Liver (tissue), 9 donors: Measurements from ENCODE around the gene ZNF292. TPM values are rescaled to one million over a fixed set of nuclear protein-coding genes. Genes with fewer than 3 reads are reported as not detected.

ENCODE experiments used
- DNase-seq: peaks from one replicate; pipeline ENCODE4 v3.0.0-alpha.2; 2017; ENCODE audit warnings: low spot score
- H3K27ac ChIP-seq, 2 donors: one replicate each; pipeline ENCODE4 v1.7.0; 2013; ENCODE audit warnings: inconsistent platforms in 2 of 2, low read length in 2 of 2, control low read depth in 1 of 2, low read depth in 1 of 2, mild to moderate bottlenecking in 1 of 2
- H3K27me3 ChIP-seq, 4 donors: one replicate each; pipeline versions ENCODE4 v1.6.1 to v1.7.0; 2013; ENCODE audit warnings: low read length in 3 of 4, inconsistent platforms in 1 of 4, mild to moderate bottlenecking in 1 of 4, moderate library complexity in 1 of 4; ENCODE audit not compliant: control insufficient read depth in 4 of 4, insufficient read depth in 4 of 4
- H3K36me3 ChIP-seq, 4 donors: one replicate each; pipeline versions ENCODE4 v1.6.1 to v1.7.0; 2013; ENCODE audit warnings: low read length in 3 of 4, mild to moderate bottlenecking in 3 of 4, low read depth in 1 of 4, moderate library complexity in 1 of 4; ENCODE audit not compliant: control insufficient read depth in 4 of 4, insufficient read depth in 3 of 4
- H3K4me1 ChIP-seq, 4 donors: one replicate each; pipeline versions ENCODE4 v1.6.1 to v1.7.0; 2013; ENCODE audit warnings: low read length in 3 of 4, mild to moderate bottlenecking in 3 of 4, moderate library complexity in 1 of 4; ENCODE audit not compliant: control insufficient read depth in 4 of 4, insufficient read depth in 4 of 4
- H3K4me3 ChIP-seq, 3 donors: one replicate each; pipeline versions ENCODE4 v1.6.1 to v1.7.0; 2013; ENCODE audit warnings: low read length in 3 of 3, control low read depth in 1 of 3, low read depth in 1 of 3, mild to moderate bottlenecking in 1 of 3
- H3K9ac ChIP-seq, 2 donors: one replicate each; pipeline ENCODE4 v1.7.0; 2013; ENCODE audit warnings: low read length in 2 of 2, mild to moderate bottlenecking in 2 of 2, moderate library complexity in 2 of 2, control low read depth in 1 of 2, low read depth in 1 of 2
- H3K9me3 ChIP-seq, 4 donors: one replicate each; pipeline versions ENCODE4 v1.6.1 to v1.7.0; 2013; ENCODE audit warnings: low read length in 3 of 4; ENCODE audit not compliant: control insufficient read depth in 4 of 4
- EGR1 ChIP-seq, 2 donors: IDR thresholded peaks; 2 replicates each; pipeline ENCODE4 v1.6.1; 2016 to 2018; ENCODE audit warnings: antibody characterized with exemption in 2 of 2, low read depth in 2 of 2
- FOXA1 ChIP-seq: IDR thresholded peaks from 2 replicates; pipeline ENCODE4 v1.6.1; 2016; ENCODE audit warnings: antibody characterized with exemption
- GABPA ChIP-seq, 2 donors: IDR thresholded peaks in 1 of 2; conservative IDR thresholded peaks in 1 of 2; 2 replicates each; pipeline ENCODE4 v1.6.1; 2016; ENCODE audit warnings: antibody characterized with exemption in 2 of 2, mild to moderate bottlenecking in 1 of 2, moderate library complexity in 1 of 2
- HNF4A ChIP-seq, 2 donors: conservative IDR thresholded peaks; 2 replicates each; pipeline ENCODE4 v1.6.1; 2016; ENCODE audit warnings: antibody characterized with exemption in 2 of 2, mild to moderate bottlenecking in 2 of 2
- JUND ChIP-seq, 2 donors: IDR thresholded peaks; 2 replicates each; pipeline ENCODE4 v1.6.1; 2016; ENCODE audit warnings: antibody characterized with exemption in 2 of 2
- RAD21 ChIP-seq, 2 donors: IDR thresholded peaks; 2 replicates each; pipeline ENCODE4 v1.6.1; 2016; ENCODE audit warnings: antibody characterized with exemption in 2 of 2, mild to moderate bottlenecking in 2 of 2
- RXRA ChIP-seq, 2 donors: IDR thresholded peaks; 2 replicates each; pipeline ENCODE4 v1.6.1; 2017 to 2018; ENCODE audit warnings: antibody characterized with exemption in 2 of 2, mild to moderate bottlenecking in 1 of 2
- SP1 ChIP-seq: IDR thresholded peaks from 2 replicates; pipeline ENCODE4 v1.6.1; 2018; ENCODE audit warnings: antibody characterized with exemption, mild to moderate bottlenecking
- TAF1 ChIP-seq: conservative IDR thresholded peaks from 2 replicates; pipeline ENCODE4 v1.6.1; 2016; ENCODE audit warnings: antibody characterized with exemption, mild to moderate bottlenecking
- YY1 ChIP-seq: IDR thresholded peaks from 2 replicates; pipeline ENCODE4 v1.6.1; 2016; ENCODE audit warnings: antibody characterized with exemption, mild to moderate bottlenecking
- WGBS: extraction: QIAGEN DNeasy Blood & Tissue Kit; methylation state at CpG from one replicate; pipeline ENCODE4 v1.1.7; 2013; 5-methylcytosine and 5-hydroxymethylcytosine counted together
- polyA plus RNA-seq, 2 donors: library from polyadenylated mRNA; stranded (reverse) in 1 of 2; unstranded in 1 of 2; fragments of 200-250 nt in 1 of 2; fragments of >200 nt in 1 of 2; fragmentation: Nextera tagmentation in 1 of 2; extraction: Ambion mirVana in 1 of 2; gene quantifications; one replicate each; pipeline versions ENCODE4 v1.2.1 to v1.2.3, GENCODE V29; 2013 to 2015
- total RNA-seq, 2 donors: library from RNA; depleted of rRNA; stranded (reverse); fragments of >200 nt; gene quantifications; one replicate each; pipeline ENCODE4 v1.2.3, GENCODE V29; 2014
- TF ChIP-seq, protein P1 (sequence below): IDR thresholded peaks from 2 replicates; pipeline ENCODE4 v1.6.1; 2016; ENCODE audit warnings: antibody characterized with exemption
- TF ChIP-seq, protein P2 (sequence below): fragments of 150-350 bp; IDR thresholded peaks from 2 replicates; pipeline ENCODE4 v1.5.1; 2017; ENCODE audit warnings: improper control_type of control experiment, low read depth, low read length; ENCODE audit not compliant: missing input control
- TF ChIP-seq, protein P3 (sequence below): IDR thresholded peaks from 2 replicates; pipeline ENCODE4 v1.6.1; 2016; ENCODE audit warnings: antibody characterized with exemption, mild to moderate bottlenecking
- TF ChIP-seq, protein P4 (sequence below): IDR thresholded peaks from 2 replicates; pipeline ENCODE4 v1.6.1; 2016; ENCODE audit warnings: antibody characterized with exemption
- donor health status: healthy.
- donor health status: healthy.
- donor health status: healthy.
- donor health status: healthy.
- donor health status: healthy.

ZNF292 gene
- total and polyA plus RNA-seq, 4 donors: 2.7 to 16.4 (median 12.5) TPM

- Histone ChIP-seq H3K9me3 (no peaks in the 10 kb centered on the region), H3K4me3 (no peak overlapping the region), H3K36me3 (peaks cover 8 to 33% (median 19%) of the 10 kb centered on the region in 4 donors), H3K27ac (no peak overlapping the region), H3K27me3 (no peaks in the 10 kb centered on the region), H3K9ac (no peak overlapping the region), H3K4me1 (no peaks in the 10 kb centered on the region)
- WGBS: 90% methylated on average over 1 of the region's 1 CpG
- no peak for DNase-seq
- TF ChIP-seq GABPA (IDR thresholded peaks at IDR 0.05 in 1 of 2, conservative IDR thresholded peaks at IDR 0.05 in 1 of 2) (no peak), TAF1 (no peak), FOXA1 (no peak), EGR1 (IDR thresholded peaks at IDR 0.05; ENCODE audit: low read depth in 2 of 2) (no peak), JUND (IDR thresholded peaks at IDR 0.05) (no peak), YY1 (no peak)
- TF ChIP-seq, protein P1, sequence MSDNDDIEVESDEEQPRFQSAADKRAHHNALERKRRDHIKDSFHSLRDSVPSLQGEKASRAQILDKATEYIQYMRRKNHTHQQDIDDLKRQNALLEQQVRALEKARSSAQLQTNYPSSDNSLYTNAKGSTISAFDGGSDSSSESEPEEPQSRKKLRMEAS: no peak
- TF ChIP-seq, protein P2, sequence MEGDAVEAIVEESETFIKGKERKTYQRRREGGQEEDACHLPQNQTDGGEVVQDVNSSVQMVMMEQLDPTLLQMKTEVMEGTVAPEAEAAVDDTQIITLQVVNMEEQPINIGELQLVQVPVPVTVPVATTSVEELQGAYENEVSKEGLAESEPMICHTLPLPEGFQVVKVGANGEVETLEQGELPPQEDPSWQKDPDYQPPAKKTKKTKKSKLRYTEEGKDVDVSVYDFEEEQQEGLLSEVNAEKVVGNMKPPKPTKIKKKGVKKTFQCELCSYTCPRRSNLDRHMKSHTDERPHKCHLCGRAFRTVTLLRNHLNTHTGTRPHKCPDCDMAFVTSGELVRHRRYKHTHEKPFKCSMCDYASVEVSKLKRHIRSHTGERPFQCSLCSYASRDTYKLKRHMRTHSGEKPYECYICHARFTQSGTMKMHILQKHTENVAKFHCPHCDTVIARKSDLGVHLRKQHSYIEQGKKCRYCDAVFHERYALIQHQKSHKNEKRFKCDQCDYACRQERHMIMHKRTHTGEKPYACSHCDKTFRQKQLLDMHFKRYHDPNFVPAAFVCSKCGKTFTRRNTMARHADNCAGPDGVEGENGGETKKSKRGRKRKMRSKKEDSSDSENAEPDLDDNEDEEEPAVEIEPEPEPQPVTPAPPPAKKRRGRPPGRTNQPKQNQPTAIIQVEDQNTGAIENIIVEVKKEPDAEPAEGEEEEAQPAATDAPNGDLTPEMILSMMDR: no peak
- TF ChIP-seq, protein P3, sequence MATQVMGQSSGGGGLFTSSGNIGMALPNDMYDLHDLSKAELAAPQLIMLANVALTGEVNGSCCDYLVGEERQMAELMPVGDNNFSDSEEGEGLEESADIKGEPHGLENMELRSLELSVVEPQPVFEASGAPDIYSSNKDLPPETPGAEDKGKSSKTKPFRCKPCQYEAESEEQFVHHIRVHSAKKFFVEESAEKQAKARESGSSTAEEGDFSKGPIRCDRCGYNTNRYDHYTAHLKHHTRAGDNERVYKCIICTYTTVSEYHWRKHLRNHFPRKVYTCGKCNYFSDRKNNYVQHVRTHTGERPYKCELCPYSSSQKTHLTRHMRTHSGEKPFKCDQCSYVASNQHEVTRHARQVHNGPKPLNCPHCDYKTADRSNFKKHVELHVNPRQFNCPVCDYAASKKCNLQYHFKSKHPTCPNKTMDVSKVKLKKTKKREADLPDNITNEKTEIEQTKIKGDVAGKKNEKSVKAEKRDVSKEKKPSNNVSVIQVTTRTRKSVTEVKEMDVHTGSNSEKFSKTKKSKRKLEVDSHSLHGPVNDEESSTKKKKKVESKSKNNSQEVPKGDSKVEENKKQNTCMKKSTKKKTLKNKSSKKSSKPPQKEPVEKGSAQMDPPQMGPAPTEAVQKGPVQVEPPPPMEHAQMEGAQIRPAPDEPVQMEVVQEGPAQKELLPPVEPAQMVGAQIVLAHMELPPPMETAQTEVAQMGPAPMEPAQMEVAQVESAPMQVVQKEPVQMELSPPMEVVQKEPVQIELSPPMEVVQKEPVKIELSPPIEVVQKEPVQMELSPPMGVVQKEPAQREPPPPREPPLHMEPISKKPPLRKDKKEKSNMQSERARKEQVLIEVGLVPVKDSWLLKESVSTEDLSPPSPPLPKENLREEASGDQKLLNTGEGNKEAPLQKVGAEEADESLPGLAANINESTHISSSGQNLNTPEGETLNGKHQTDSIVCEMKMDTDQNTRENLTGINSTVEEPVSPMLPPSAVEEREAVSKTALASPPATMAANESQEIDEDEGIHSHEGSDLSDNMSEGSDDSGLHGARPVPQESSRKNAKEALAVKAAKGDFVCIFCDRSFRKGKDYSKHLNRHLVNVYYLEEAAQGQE: no peak
Measured at GRCh38 chr6:87251225-87251624, 95.9 kb downstream of the ZNF292 start.

DNA sequence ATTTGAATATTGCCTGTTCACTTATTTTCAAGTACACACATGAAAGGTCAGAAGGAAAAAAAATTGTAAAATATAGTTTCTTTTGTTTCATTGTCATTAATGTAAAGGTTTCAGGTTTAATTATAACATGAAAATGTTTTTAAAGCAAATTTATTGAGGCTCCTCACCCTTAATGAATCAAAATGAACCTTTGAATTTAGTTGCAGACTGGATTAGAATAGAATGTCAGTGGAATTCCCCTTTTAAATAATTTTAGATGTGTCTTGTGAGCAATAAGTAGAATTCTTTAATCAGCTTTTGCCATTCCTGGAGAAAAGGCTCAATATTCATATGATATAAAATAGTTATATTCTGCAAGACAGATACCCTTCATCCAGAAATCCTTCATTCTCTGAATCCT, 96.4 kb downstream of the ZNF292 start:
- Histone ChIP-seq H3K27me3 (no peaks in the 10 kb centered on the region), H3K36me3 (peaks cover 9 to 32% (median 22%) of the 10 kb centered on the region in 4 donors), H3K4me3 (no peak overlapping the region), H3K9me3 (no peaks in the 10 kb centered on the region), H3K27ac (no peak overlapping the region), H3K9ac (no peak overlapping the region), H3K4me1 (no peaks in the 10 kb centered on the region)
- no peak for TF ChIP-seq HNF4A (conservative IDR thresholded peaks at IDR 0.05)
- no peak for TF ChIP-seq JUND (IDR thresholded peaks at IDR 0.05)
- no peak for TF ChIP-seq RAD21 (IDR thresholded peaks at IDR 0.05)
- no peak for TF ChIP-seq RXRA (IDR thresholded peaks at IDR 0.05)
- no peak for TF ChIP-seq SP1
- TF ChIP-seq, protein P4, sequence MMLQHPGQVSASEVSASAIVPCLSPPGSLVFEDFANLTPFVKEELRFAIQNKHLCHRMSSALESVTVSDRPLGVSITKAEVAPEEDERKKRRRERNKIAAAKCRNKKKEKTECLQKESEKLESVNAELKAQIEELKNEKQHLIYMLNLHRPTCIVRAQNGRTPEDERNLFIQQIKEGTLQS: no peak
- no peak for DNase-seq
